Smooth muscle cell (in vitro differentiated cells): ENCODE data around the gene VWA5B1. TPM values are rescaled to one million over a fixed set of nuclear protein-coding genes. Genes with fewer than 3 reads are reported as not detected.

Experiments used
- DNase-seq: peaks from one replicate; lab custom pipeline; 2025; ENCODE audit not compliant: unreplicated experiment; lab: John Stamatoyannopoulos, UW
- H2AFZ ChIP-seq: fragments of 200-600 bp; sonication (generic); 2 replicates; pipeline ENCODE4 v1.6.0; 2016; ENCODE audit warnings: antibody characterized with exemption, low read depth, mild to moderate bottlenecking
- H3F3A ChIP-seq: fragments of 200-600 bp; sonication (generic); 2 replicates; pipeline ENCODE4 v1.6.0; 2017; ENCODE audit warnings: antibody characterized with exemption, low read depth
- H3K27ac ChIP-seq: fragments of 200-600 bp; sonication (generic); 2 replicates; pipeline ENCODE4 v1.5.1; 2016; ENCODE audit warnings: low read depth, mild to moderate bottlenecking
- H3K27me3 ChIP-seq: fragments of 200-600 bp; sonication (generic); 2 replicates; pipeline ENCODE4 v1.6.1; 2016; ENCODE audit warnings: low read depth, mild to moderate bottlenecking
- H3K36me3 ChIP-seq: fragments of 200-600 bp; sonication (generic); 2 replicates; pipeline ENCODE4 v1.5.1; 2016; ENCODE audit warnings: low read depth
- H3K4me1 ChIP-seq: fragments of 200-600 bp; sonication (generic); 2 replicates; pipeline ENCODE4 v1.5.1; 2016; ENCODE audit warnings: low read depth
- H3K4me2 ChIP-seq: fragments of 200-600 bp; sonication (generic); 2 replicates; pipeline ENCODE4 v1.6.0; 2016; ENCODE audit warnings: mild to moderate bottlenecking
- H3K4me3 ChIP-seq: fragments of 200-600 bp; sonication (generic); 2 replicates; pipeline ENCODE4 v1.5.1; 2016; ENCODE audit warnings: mild to moderate bottlenecking
- H3K79me2 ChIP-seq: fragments of 200-600 bp; sonication (generic); 2 replicates; pipeline ENCODE4 v1.6.0; 2016; ENCODE audit warnings: low read depth, mild to moderate bottlenecking
- H3K9ac ChIP-seq: fragments of 200-600 bp; sonication (generic); 2 replicates; pipeline ENCODE4 v1.6.0; 2016; ENCODE audit warnings: low read depth
- H3K9me3 ChIP-seq: fragments of 200-600 bp; sonication (generic); replicated peaks from 2 replicates; pipeline ENCODE4 v1.5.1; 2016; ENCODE audit warnings: low read depth
- H4K20me1 ChIP-seq: fragments of 200-600 bp; sonication (generic); 2 replicates; pipeline ENCODE4 v1.6.0; 2016; ENCODE audit warnings: low read depth
- WGBS: methylation state at CpG from one replicate; pipeline ENCODE4 v1.1.7; 2016; ENCODE audit warnings: low lambda C conversion rate; 5-methylcytosine and 5-hydroxymethylcytosine counted together
- polyA plus RNA-seq: library from polyadenylated mRNA; unstranded; fragments of >200 nt; fragmentation: Nextera tagmentation; extraction: Ambion mirVana; gene quantifications from 2 replicates; pipeline ENCODE4 v1.2.1, GENCODE V29; 2016
- total RNA-seq: library from RNA; depleted of rRNA; stranded (reverse); fragments of >200 nt; gene quantifications from 2 replicates; pipeline ENCODE4 v1.2.3, GENCODE V29; 2014
- TF ChIP-seq, protein P1 (sequence below): fragments of 200-600 bp; sonication (generic); IDR thresholded peaks from 2 replicates; pipeline ENCODE4 v1.5.1; 2017; ENCODE audit warnings: borderline replicate concordance, mild to moderate bottlenecking, antibody characterized with exemption; ENCODE audit not compliant: insufficient read depth, poor library complexity, severe bottlenecking

VWA5B1 gene
- total and polyA plus RNA-seq, 2 experiments from 2014 or later = not detected

DNA sequence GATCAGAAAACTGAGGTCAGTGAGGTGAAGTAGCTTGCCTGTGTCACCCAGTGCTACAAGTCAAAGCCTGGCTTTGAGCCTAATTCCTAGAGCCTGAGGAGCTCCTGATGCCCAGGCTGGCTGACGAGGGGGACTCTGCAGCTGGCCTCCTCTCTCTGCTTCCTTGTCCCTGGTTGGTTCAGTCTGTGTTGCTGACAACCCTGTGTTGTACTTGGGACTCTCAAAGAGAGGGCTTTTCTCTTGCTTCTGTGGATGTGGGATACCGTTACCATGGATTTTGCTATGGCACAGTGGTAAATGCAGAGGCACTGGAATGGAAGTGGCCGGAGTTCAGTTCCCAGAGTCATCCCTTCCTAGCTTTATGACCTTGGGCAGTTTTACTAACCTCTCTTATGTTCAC, 8.0 kb downstream of the VWA5B1 start:
- H3K4me1 ChIP-seq = no peaks in the 10 kb centered on the region
- no peaks in the 10 kb centered on the region for H4K20me1 ChIP-seq
- H3F3A ChIP-seq = no peaks in the 10 kb centered on the region
- no peak overlapping the region for H3K4me2 ChIP-seq
- H3K36me3 ChIP-seq = no peaks in the 10 kb centered on the region
- no peak overlapping the region for H2AFZ ChIP-seq
- H3K27me3 ChIP-seq = peaks cover 15% of the 10 kb centered on the region
- no peak for DNase-seq
- 66% methylated on average over 3 of the region's 3 CpGs for WGBS
- H3K9ac ChIP-seq = no peak overlapping the region
- TF ChIP-seq, protein P1, sequence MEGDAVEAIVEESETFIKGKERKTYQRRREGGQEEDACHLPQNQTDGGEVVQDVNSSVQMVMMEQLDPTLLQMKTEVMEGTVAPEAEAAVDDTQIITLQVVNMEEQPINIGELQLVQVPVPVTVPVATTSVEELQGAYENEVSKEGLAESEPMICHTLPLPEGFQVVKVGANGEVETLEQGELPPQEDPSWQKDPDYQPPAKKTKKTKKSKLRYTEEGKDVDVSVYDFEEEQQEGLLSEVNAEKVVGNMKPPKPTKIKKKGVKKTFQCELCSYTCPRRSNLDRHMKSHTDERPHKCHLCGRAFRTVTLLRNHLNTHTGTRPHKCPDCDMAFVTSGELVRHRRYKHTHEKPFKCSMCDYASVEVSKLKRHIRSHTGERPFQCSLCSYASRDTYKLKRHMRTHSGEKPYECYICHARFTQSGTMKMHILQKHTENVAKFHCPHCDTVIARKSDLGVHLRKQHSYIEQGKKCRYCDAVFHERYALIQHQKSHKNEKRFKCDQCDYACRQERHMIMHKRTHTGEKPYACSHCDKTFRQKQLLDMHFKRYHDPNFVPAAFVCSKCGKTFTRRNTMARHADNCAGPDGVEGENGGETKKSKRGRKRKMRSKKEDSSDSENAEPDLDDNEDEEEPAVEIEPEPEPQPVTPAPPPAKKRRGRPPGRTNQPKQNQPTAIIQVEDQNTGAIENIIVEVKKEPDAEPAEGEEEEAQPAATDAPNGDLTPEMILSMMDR = no peak
- no peaks in the 10 kb centered on the region for H3K9me3 ChIP-seq
- no peak overlapping the region for H3K27ac ChIP-seq
- no peak overlapping the region for H3K4me3 ChIP-seq
- H3K79me2 ChIP-seq = no peaks in the 10 kb centered on the region

- peaks cover 18% of the 10 kb centered on the region for H3K27me3 ChIP-seq
- no peak overlapping the region for H3K4me2 ChIP-seq
- H3K4me3 ChIP-seq = no peak overlapping the region
- no peaks in the 10 kb centered on the region for H4K20me1 ChIP-seq
- no peaks in the 10 kb centered on the region for H3F3A ChIP-seq
- WGBS = 76% methylated on average over 13 of the region's 13 CpGs
- no peaks in the 10 kb centered on the region for H3K9me3 ChIP-seq
- H3K36me3 ChIP-seq = no peaks in the 10 kb centered on the region
- H3K79me2 ChIP-seq = no peaks in the 10 kb centered on the region
- H3K4me1 ChIP-seq = no peaks in the 10 kb centered on the region
- H3K9ac ChIP-seq = no peak overlapping the region
- no peak overlapping the region for H3K27ac ChIP-seq
- DNase-seq = no peak
- TF ChIP-seq, protein P1 = no peak
- H2AFZ ChIP-seq = no peak overlapping the region
These were observed 10.9 kb downstream of the VWA5B1 start for GRCh38 chr1:20301463-20302107.

GRCh38 chr1:20302108-20302471, 11.4 kb downstream of the VWA5B1 start:
- Histone ChIP-seq H3K27me3 (peaks cover 15% of the 10 kb centered on the region), H3K9me3 (no peaks in the 10 kb centered on the region), H3F3A (no peaks in the 10 kb centered on the region), H3K4me1 (no peaks in the 10 kb centered on the region), H4K20me1 (no peaks in the 10 kb centered on the region), H3K9ac (no peak overlapping the region), H3K79me2 (no peaks in the 10 kb centered on the region), H3K27ac (no peak overlapping the region), H3K4me3 (no peak overlapping the region), H2AFZ (no peak overlapping the region), H3K36me3 (no peaks in the 10 kb centered on the region), H3K4me2 (no peak overlapping the region)
- TF ChIP-seq, protein P1 = no peak
- 61% methylated on average over 2 of the region's 2 CpGs for WGBS
- no peak for DNase-seq

- H2AFZ ChIP-seq = no peak overlapping the region
- H3K4me3 ChIP-seq = no peak overlapping the region
- TF ChIP-seq, protein P1 = no peak
- H3K27ac ChIP-seq = no peak overlapping the region
- no peaks in the 10 kb centered on the region for H4K20me1 ChIP-seq
- no peaks in the 10 kb centered on the region for H3K36me3 ChIP-seq
- no peak overlapping the region for H3K4me2 ChIP-seq
- H3K27me3 ChIP-seq = peaks cover 7% of the 10 kb centered on the region
- H3F3A ChIP-seq = no peaks in the 10 kb centered on the region
- WGBS = 95% methylated on average over 7 of the region's 7 CpGs
- no peaks in the 10 kb centered on the region for H3K9me3 ChIP-seq
- DNase-seq = no peak
- no peaks in the 10 kb centered on the region for H3K79me2 ChIP-seq
- no peaks in the 10 kb centered on the region for H3K4me1 ChIP-seq
- no peak overlapping the region for H3K9ac ChIP-seq
These were observed 16.4 kb downstream of the VWA5B1 start for GRCh38 chr1:20307026-20307425.
